GM10266 (cell line): ENCODE results near the gene HOOK1.

Source experiments
- DNase-seq: peaks from one replicate; pipeline ENCODE4 v3.0.0; 2012; ENCODE audit errors: extremely low spot score
- TF ChIP-seq, protein P1 (sequence below): IDR thresholded peaks from 2 replicates; pipeline ENCODE4 v1.5.1; 2012; ENCODE audit warnings: mild to moderate bottlenecking, low read depth; ENCODE audit not compliant: control insufficient read depth, insufficient read depth; ENCODE audit errors: missing control alignments

Gene HOOK1

DNA sequence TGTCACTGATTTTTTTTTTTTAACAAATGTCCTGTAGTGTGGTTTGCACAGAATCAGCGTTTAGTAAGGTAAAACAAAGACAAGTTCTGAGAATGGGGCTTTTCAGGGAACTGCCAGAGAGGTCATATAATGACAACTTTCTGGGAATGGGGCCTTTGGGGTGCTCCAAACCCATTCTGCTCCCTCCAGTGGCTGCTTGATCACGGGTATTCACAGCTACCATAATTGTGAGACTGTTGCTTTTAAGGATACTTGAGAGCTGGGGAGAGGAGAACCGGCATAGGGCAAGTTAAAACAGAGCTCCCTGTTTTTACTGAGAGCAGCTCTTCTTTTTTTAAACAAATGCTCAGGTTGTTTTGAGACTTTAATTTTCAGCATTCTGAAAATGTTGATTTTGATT lies 63.6 kb downstream of the HOOK1 start:
- DNase-seq, result no peak
- TF ChIP-seq, protein P1, sequence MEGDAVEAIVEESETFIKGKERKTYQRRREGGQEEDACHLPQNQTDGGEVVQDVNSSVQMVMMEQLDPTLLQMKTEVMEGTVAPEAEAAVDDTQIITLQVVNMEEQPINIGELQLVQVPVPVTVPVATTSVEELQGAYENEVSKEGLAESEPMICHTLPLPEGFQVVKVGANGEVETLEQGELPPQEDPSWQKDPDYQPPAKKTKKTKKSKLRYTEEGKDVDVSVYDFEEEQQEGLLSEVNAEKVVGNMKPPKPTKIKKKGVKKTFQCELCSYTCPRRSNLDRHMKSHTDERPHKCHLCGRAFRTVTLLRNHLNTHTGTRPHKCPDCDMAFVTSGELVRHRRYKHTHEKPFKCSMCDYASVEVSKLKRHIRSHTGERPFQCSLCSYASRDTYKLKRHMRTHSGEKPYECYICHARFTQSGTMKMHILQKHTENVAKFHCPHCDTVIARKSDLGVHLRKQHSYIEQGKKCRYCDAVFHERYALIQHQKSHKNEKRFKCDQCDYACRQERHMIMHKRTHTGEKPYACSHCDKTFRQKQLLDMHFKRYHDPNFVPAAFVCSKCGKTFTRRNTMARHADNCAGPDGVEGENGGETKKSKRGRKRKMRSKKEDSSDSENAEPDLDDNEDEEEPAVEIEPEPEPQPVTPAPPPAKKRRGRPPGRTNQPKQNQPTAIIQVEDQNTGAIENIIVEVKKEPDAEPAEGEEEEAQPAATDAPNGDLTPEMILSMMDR, result no peak

DNA sequence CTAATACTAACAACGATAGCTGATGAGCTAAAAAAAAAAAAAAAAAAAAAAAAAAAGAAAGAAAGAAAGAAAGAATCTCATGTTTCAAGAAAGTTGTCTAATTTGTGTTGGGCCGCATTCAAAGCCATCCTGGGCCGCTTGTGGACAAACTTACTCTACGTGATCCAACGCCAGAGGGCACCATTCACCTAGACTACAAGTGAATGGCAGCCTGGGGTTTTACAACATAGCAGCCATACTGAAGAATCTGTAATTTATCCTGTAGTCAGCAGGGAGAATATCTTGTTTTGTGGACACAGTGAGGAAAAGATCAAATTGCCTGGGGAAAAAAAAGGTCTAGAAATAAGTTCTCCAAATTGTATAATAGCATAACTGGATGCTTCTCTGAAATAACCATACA lies 64.8 kb downstream of the HOOK1 start:
- TF ChIP-seq, protein P1, result peak; percentile 58
- peak; percentile 22 for DNase-seq

DNA sequence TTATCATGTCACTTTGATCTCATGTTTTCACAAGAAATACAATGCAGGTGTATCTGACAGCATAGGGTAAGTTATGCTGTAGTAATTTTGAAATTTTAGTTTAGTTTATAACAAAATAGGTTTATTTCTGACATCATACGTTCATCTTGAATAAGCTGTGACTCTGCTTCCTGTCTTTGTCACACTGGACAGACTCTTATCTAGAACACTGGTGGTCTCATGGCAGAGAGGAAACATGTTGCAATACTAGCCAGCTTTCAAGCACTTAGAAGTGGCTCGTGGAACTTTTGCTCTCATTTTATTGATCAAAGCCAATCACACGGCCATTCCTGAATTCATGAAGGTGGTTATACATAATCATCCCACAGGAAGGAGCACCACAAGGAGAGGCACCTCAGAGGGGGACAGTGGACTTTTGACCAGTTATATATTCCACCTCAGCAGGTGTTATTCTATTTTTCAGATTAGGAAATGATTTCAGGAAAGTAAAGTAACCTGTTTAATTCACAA lies 65.3 kb downstream of the HOOK1 start:
- DNase-seq, result no peak
- TF ChIP-seq, protein P1, result no peak

DNA sequence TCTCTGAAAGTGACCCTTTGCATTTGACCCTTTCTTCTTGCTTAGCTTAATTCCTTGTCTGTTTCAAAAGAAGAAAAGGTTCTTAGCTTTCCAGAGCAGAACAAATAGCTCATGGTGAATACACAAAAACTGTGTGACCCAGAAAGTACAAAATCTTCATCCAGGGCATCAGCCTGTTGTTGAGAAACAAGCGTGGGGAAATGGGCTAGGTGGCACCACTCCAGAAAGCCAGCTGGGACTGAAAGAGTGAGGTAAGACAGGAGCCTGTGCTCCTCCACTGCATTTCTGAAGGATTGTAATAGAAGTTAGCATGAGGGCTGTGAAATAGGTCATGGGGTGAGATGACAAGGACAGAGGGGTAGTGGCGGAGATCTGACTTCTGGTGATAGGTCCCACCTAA lies 66.0 kb downstream of the HOOK1 start:
- TF ChIP-seq, protein P1, result no peak
- DNase-seq, result no peak

DNA sequence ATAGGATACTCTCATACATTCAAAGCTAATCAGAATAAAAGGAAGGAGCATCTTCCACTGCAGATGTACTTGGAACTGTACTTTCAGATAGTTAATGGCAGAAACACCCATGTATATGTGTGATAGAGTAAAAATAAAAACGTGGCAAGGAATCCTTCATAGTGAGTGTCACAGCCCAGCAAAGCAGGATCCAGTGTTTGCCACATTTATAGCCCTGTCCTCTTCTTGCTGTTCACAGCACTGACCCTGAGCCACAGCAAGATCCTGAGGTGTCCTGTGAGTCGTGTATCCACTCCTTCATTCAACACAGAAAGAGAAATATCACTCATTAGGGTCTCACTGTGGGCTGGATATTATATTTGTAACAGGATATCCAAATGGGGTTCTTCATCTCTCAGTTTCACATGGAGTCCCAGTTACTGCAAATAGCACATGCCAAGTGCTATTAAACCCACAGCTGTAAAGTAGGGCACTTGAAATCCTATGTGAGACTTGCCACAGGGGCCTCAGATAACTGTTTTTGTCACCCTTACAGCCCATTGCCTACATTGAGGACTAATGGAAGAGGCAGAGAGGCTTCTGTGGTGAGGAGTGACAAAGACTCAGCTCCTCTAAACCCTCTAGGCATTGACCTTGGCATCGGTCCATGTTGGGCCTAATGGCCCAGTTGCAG lies 70.5 kb downstream of the HOOK1 start:
- TF ChIP-seq, protein P1, result no peak
- no peak for DNase-seq

DNA sequence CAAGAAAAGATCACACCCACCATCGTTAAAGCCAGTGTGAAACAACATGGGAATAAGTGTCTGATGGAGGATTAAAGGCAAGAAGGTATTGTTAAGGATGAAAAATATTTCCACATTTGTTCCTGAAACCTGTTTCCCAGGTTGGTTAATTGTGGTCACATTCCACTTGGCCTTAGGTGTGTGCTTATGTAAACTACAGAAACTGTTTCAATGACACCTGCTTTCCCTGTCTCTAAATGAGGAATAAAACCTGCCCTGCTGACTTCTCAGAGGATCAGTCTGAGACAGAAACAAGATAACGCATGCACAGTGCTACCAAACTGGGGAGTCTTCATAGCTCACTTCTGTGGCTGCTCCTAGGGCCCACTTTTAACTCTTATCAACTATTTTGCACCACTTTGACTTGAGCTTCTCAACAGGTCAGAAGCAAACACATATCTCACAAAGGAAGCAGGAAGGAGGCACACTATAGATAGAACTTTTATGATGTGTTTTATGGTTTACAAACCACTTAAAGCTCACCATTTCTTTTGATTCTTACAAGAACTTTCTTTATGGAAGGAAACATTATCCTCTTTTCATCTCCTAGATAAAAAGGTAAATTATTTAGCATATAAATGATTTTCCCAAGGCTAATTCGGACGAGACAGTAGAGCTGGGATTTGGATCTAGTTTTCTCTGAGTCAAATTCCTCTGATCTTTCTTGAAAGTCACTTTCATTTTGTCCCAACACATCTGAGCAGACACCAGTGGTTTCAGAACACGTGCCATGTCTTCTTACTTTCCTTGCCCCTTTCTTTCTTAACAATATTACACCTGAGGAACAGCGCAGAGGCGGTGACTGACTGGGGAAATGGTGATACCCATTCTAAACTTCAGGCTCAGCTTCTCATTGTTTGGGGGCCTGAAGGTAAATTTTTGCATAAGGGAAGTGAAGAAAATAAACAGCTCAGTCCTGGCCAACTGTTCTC lies 78.4 kb downstream of the HOOK1 start:
- no peak for DNase-seq
- TF ChIP-seq, protein P1, result no peak

DNA sequence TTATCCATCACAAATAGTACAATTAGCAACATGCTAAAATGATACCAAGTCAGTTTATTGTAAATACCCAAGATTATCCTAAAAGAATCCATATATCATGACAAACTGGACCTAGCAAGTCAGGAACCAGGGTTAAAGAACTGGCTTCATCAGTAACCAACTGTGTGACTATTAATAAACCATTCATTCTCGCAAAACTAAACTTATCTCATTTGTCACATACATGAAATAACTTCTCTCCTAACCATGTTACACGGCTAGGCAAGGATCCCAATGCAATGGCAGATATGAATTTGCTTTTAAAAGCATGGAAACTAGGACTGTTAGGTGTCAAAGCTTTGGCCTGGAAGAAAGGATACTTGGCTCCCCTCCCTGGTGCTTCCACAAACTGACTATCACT lies 82.4 kb downstream of the HOOK1 start:
- TF ChIP-seq, protein P1, result no peak
- DNase-seq, result no peak
